Measurements from ENCODE around the gene NTMT2. TPM values are rescaled to one million over a fixed set of nuclear protein-coding genes. Genes with fewer than 3 reads are reported as not detected.

Gene NTMT2
- total RNA-seq, 1 experiment from 2014 or later = not detected

DNA sequence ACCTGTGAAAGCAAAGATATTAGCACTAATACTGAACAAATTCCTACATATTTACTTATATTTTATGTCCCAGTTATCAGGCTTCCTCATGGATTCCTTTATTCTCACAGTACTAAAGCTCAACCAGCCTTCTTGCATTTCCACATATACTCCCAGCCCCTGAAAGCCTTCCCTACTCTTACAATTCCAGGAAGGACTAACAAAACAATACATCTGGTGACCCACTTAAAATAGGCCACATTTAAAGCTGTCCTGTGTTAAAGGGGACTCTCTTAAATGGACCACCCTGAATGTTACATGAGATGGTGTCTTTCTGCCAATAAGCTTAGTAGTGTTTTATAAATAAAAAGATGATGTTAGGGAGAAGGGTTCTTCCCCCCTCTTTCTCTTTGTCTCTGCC lies 54.4 kb downstream of the NTMT2 start:
- no peak overlapping the region for H3K4me3 ChIP-seq
- H3K36me3 ChIP-seq (ENCODE audit: low read depth) = no peaks in the 10 kb centered on the region
- H3F3A ChIP-seq (ENCODE audit: insufficient read depth, low read depth) = no peaks in the 10 kb centered on the region
- TF ChIP-seq, protein P1, sequence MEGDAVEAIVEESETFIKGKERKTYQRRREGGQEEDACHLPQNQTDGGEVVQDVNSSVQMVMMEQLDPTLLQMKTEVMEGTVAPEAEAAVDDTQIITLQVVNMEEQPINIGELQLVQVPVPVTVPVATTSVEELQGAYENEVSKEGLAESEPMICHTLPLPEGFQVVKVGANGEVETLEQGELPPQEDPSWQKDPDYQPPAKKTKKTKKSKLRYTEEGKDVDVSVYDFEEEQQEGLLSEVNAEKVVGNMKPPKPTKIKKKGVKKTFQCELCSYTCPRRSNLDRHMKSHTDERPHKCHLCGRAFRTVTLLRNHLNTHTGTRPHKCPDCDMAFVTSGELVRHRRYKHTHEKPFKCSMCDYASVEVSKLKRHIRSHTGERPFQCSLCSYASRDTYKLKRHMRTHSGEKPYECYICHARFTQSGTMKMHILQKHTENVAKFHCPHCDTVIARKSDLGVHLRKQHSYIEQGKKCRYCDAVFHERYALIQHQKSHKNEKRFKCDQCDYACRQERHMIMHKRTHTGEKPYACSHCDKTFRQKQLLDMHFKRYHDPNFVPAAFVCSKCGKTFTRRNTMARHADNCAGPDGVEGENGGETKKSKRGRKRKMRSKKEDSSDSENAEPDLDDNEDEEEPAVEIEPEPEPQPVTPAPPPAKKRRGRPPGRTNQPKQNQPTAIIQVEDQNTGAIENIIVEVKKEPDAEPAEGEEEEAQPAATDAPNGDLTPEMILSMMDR (conservative IDR thresholded peaks at IDR 0.05) = no peak
- TF ChIP-seq EZH2 (IDR thresholded peaks at IDR 0.05; ENCODE audit: low read depth) = no peak
- no peaks in the 10 kb centered on the region for H3K79me2 ChIP-seq (ENCODE audit: low read depth)
- H3K4me1 ChIP-seq (replicated peaks; ENCODE audit: insufficient read depth) = no peaks in the 10 kb centered on the region
- no TSS peak for BruUV-seq (replicated peaks)
- H3K27me3 ChIP-seq (ENCODE audit: insufficient read depth, low read depth) = no peaks in the 10 kb centered on the region
- ChIA-PET CTCF (no interaction called here), POLR2A (ENCODE audit: unreplicated experiment) (no interaction called here)
- no peak overlapping the region for H3K4me2 ChIP-seq
- no peak for DNase-seq
- H3K9me3 ChIP-seq (ENCODE audit: insufficient read depth, low read depth) = no peaks in the 10 kb centered on the region
- no peak overlapping the region for H3K27ac ChIP-seq
- no peaks in the 10 kb centered on the region for H4K20me1 ChIP-seq (ENCODE audit: insufficient read depth)
- intact Hi-C loops (cut with micrococcal nuclease; ENCODE audit: unreplicated experiment) = no loop called here
- no peak overlapping the region for H2AFZ ChIP-seq
- H3K9me2 ChIP-seq (ENCODE audit: insufficient read depth) = no peaks in the 10 kb centered on the region

DNA sequence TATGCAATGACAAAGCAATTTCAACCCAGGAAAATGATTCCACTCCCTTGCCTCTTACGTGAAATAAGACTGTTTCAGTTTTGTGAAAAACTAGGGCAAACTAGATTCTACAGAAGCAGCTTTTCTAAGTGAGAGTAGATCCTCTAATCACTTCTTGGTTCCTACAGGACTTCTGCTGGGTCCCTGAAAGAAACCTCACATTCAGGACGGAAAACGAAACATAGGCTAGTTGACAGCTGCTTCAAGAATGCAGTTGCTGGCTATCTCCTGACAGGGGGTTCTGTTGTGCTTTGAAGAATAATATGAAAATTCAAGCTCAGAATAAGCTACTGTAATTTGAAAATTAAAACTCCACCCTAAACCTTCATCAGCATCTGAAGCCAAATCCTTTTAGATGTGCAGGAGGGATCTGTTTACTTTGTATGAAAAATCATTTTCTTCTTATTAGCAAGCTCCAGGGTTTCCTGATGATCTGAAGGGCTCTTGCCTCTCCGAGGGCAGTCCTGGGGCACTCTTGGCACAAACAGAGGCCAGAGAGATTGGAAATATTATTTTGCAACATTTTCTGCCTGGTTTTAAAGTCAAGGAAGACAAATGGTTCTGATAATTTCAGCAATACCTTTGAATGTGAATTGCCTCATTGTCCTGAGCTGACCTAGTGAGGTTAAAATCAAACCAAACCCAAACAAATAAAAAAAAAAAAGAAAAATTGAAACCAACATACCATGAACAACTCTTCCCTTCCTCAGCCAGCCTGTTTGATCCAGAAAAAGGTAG lies 55.0 kb downstream of the NTMT2 start:
- H3K9me3 ChIP-seq (ENCODE audit: insufficient read depth, low read depth) = no peaks in the 10 kb centered on the region
- CTCF ChIA-PET = no interaction called here
- intact Hi-C loops (cut with micrococcal nuclease; ENCODE audit: unreplicated experiment) = no loop called here
- H4K20me1 ChIP-seq (ENCODE audit: insufficient read depth) = no peaks in the 10 kb centered on the region
- POLR2A ChIA-PET (ENCODE audit: unreplicated experiment) = no interaction called here
- H3K4me3 ChIP-seq = no peak overlapping the region
- no peak overlapping the region for H3K4me2 ChIP-seq
- DNase-seq = no peak
- H3K27ac ChIP-seq = no peak overlapping the region
- no TSS peak for BruUV-seq (replicated peaks)
- no peaks in the 10 kb centered on the region for H3F3A ChIP-seq (ENCODE audit: insufficient read depth, low read depth)
- H3K36me3 ChIP-seq (ENCODE audit: low read depth) = no peaks in the 10 kb centered on the region
- H3K4me1 ChIP-seq (replicated peaks; ENCODE audit: insufficient read depth) = no peaks in the 10 kb centered on the region
- H3K79me2 ChIP-seq (ENCODE audit: low read depth) = no peaks in the 10 kb centered on the region
- TF ChIP-seq, protein P1 (conservative IDR thresholded peaks at IDR 0.05) = no peak
- TF ChIP-seq EZH2 (IDR thresholded peaks at IDR 0.05; ENCODE audit: low read depth) = no peak
- H3K27me3 ChIP-seq (ENCODE audit: insufficient read depth, low read depth) = no peaks in the 10 kb centered on the region
- no peaks in the 10 kb centered on the region for H3K9me2 ChIP-seq (ENCODE audit: insufficient read depth)
- no peak overlapping the region for H2AFZ ChIP-seq

DNA sequence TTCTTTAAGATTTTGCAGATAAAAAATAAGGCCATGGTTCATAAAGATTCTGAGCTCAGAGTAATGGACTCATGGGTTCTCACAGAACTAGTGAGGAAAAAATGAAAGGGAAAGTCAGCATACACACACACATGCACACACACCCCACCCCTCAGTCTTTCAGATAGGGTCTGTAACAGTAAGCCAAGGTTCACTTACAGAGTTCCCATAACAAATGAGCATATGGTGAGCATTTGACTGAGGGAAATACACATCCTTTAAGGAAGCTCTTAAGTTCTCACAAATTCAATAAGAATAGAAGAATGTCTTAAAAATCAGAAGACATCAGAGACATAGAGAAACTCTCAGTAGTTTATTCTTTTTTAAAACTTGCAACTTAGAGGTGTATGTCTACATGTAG lies 57.9 kb downstream of the NTMT2 start:
- TF ChIP-seq, protein P1 (conservative IDR thresholded peaks at IDR 0.05) = no peak
- TF ChIP-seq EZH2 (IDR thresholded peaks at IDR 0.05; ENCODE audit: low read depth) = no peak
- H3K4me2 ChIP-seq = no peak overlapping the region
- no peaks in the 10 kb centered on the region for H3K36me3 ChIP-seq (ENCODE audit: low read depth)
- no peaks in the 10 kb centered on the region for H3K9me2 ChIP-seq (ENCODE audit: insufficient read depth)
- ChIA-PET POLR2A (ENCODE audit: unreplicated experiment) (no interaction called here), CTCF (no interaction called here)
- H3K4me3 ChIP-seq = no peak overlapping the region
- no peaks in the 10 kb centered on the region for H3K79me2 ChIP-seq (ENCODE audit: low read depth)
- no peaks in the 10 kb centered on the region for H3F3A ChIP-seq (ENCODE audit: insufficient read depth, low read depth)
- no peak overlapping the region for H2AFZ ChIP-seq
- H3K27ac ChIP-seq = no peak overlapping the region
- H3K27me3 ChIP-seq (ENCODE audit: insufficient read depth, low read depth) = no peaks in the 10 kb centered on the region
- intact Hi-C loops (cut with micrococcal nuclease; ENCODE audit: unreplicated experiment) = no loop called here
- H3K4me1 ChIP-seq (replicated peaks; ENCODE audit: insufficient read depth) = no peaks in the 10 kb centered on the region
- no peaks in the 10 kb centered on the region for H4K20me1 ChIP-seq (ENCODE audit: insufficient read depth)
- no peaks in the 10 kb centered on the region for H3K9me3 ChIP-seq (ENCODE audit: insufficient read depth, low read depth)
- BruUV-seq (replicated peaks) = no TSS peak
- no peak for DNase-seq

All from PC-9 (cell line).